IMR-90 (cell line): ENCODE results near the gene SCYGR2. TPM values are rescaled to one million over a fixed set of nuclear protein-coding genes. Genes with fewer than 3 reads are reported as not detected.

Experiments used
- ATAC-seq: fragments of 200-7000 bp; cut with Tn5 transposase; 2 replicates; pipeline ENCODE4 v1.9.1; 2020; ENCODE audit warnings: low read depth, mild to moderate bottlenecking, moderate library complexity
- BruUV-seq: library from RNA; stranded (reverse); fragments of 400-500 nt; replicated peaks from 2 replicates; lab custom pipeline; 2021; lab: Mats Ljungman, UMichigan
- CTCF ChIA-PET: fragments of 300-600 bp; formaldehyde crosslinking; extraction: SDS; loops from one replicate; lab custom pipeline; 2021; ENCODE audit warnings: antibody characterized with exemption; lab: Yijun Ruan, JAX
- POLR2A ChIA-PET: fragments of 300-600 bp; sonication (Branson Sonifier 250); formaldehyde crosslinking; loops from one replicate; lab custom pipeline; 2022; ENCODE audit warnings: antibody characterized with exemption; ENCODE audit not compliant: unreplicated experiment; lab: Charles Lee
- DNase-seq: peaks from one replicate; pipeline ENCODE4 v3.0.0; 2013
- H2AFZ ChIP-seq: replicated peaks from 2 replicates; pipeline ENCODE3; 2013; ENCODE audit warnings: low read length, mild to moderate bottlenecking; ENCODE audit not compliant: poor library complexity
- H2AK5ac ChIP-seq: 2 replicates; pipeline ENCODE4 v1.6.1; 2013; ENCODE audit warnings: low read depth, low read length, inconsistent platforms
- H2AK9ac ChIP-seq: replicated peaks from 2 replicates; pipeline ENCODE3; 2013; ENCODE audit warnings: mild to moderate bottlenecking, low read depth, low read length, moderate library complexity; ENCODE audit not compliant: poor library complexity
- H2BK120ac ChIP-seq: 2 replicates; pipeline ENCODE4 v1.6.1; 2013; ENCODE audit warnings: low read depth, low read length, inconsistent platforms
- H2BK15ac ChIP-seq: 3 replicates; pipeline ENCODE4 v1.6.1; 2013; ENCODE audit warnings: low read depth, low read length, inconsistent platforms
- H2BK20ac ChIP-seq: 2 replicates; pipeline ENCODE4 v1.6.1; 2013; ENCODE audit warnings: low read depth, mild to moderate bottlenecking, inconsistent platforms, low read length, moderate library complexity
- H2BK5ac ChIP-seq: 2 replicates; pipeline ENCODE4 v1.6.1; 2013; ENCODE audit warnings: mild to moderate bottlenecking, low read depth, low read length, inconsistent platforms; ENCODE audit not compliant: poor library complexity, severe bottlenecking
- H3K14ac ChIP-seq: replicated peaks from 2 replicates; pipeline ENCODE4 v1.6.1; 2013; ENCODE audit warnings: low read depth, low read length, inconsistent platforms
- H3K18ac ChIP-seq: 2 replicates; pipeline ENCODE4 v1.6.1; 2013; ENCODE audit warnings: low read depth, low read length, control low read depth
- H3K23ac ChIP-seq: 2 replicates; pipeline ENCODE4 v1.6.1; 2013; ENCODE audit warnings: low read depth, low read length, inconsistent platforms
- H3K27ac ChIP-seq: 2 replicates; pipeline ENCODE4 v1.5.1; 2013; ENCODE audit warnings: mild to moderate bottlenecking, control low read depth, low read length; ENCODE audit not compliant: insufficient read depth
- H3K27me3 ChIP-seq: 2 replicates; pipeline ENCODE4 v1.6.1; 2013; ENCODE audit warnings: low read length; ENCODE audit not compliant: control insufficient read depth, insufficient read depth
- H3K36me3 ChIP-seq: 2 replicates; pipeline ENCODE4 v1.6.1; 2013; ENCODE audit warnings: low read length, mixed read lengths; ENCODE audit not compliant: control insufficient read depth, insufficient read depth
- H3K4ac ChIP-seq: 2 replicates; pipeline ENCODE4 v1.6.1; 2013; ENCODE audit warnings: low read depth, low read length, inconsistent platforms
- H3K4me1 ChIP-seq: 2 replicates; pipeline ENCODE4 v1.6.1; 2013; ENCODE audit warnings: low read length, mixed read lengths; ENCODE audit not compliant: control insufficient read depth, insufficient read depth
- H3K4me2 ChIP-seq: 2 replicates; pipeline ENCODE4 v1.6.1; 2013; ENCODE audit warnings: low read depth, mild to moderate bottlenecking, control low read depth, low read length, moderate library complexity
- H3K4me3 ChIP-seq: 2 replicates; pipeline ENCODE4 v1.5.1; 2013; ENCODE audit warnings: low read depth, mild to moderate bottlenecking, control low read depth, low read length, moderate library complexity; ENCODE audit not compliant: insufficient read depth
- H3K56ac ChIP-seq: 2 replicates; pipeline ENCODE4 v1.6.1; 2013; ENCODE audit warnings: low read length, inconsistent platforms; ENCODE audit not compliant: insufficient read depth; ENCODE audit errors: extremely low read depth
- H3K79me1 ChIP-seq, 2 experiments: 2 replicates each; pipeline ENCODE4 v1.6.1; 2013; ENCODE audit warnings: low read length in 2 of 2, inconsistent platforms in 1 of 2, low read depth in 1 of 2
- H3K9ac ChIP-seq: 2 replicates; pipeline ENCODE4 v1.6.1; 2013; ENCODE audit warnings: low read depth, low read length, control low read depth
- H3K9me1 ChIP-seq: 2 replicates; pipeline ENCODE4 v1.6.1; 2013; ENCODE audit warnings: low read length, inconsistent platforms; ENCODE audit not compliant: insufficient read depth
- H3K9me3 ChIP-seq: 2 replicates; pipeline ENCODE4 v1.6.1; 2013; ENCODE audit warnings: low read length; ENCODE audit not compliant: control insufficient read depth, insufficient read depth
- H4K20me1 ChIP-seq: 2 replicates; pipeline ENCODE4 v1.6.1; 2013; ENCODE audit warnings: low read length, inconsistent platforms; ENCODE audit not compliant: insufficient read depth
- H4K5ac ChIP-seq: 2 replicates; pipeline ENCODE4 v1.6.1; 2013; ENCODE audit warnings: mild to moderate bottlenecking, low read depth, low read length, control low read depth
- H4K8ac ChIP-seq, 2 experiments: 2 replicates each; pipeline ENCODE4 v1.6.1; 2013; ENCODE audit warnings: low read depth in 2 of 2, low read length in 2 of 2, control low read depth in 1 of 2, inconsistent platforms in 1 of 2
- H4K91ac ChIP-seq: 2 replicates; pipeline ENCODE4 v1.6.1; 2013; ENCODE audit warnings: low read depth, low read length, inconsistent platforms; ENCODE audit not compliant: insufficient read depth
- ELK1 ChIP-seq: fragments of 150-350 bp; IDR thresholded peaks from 2 replicates; pipeline ENCODE4 v1.6.1; 2016; ENCODE audit warnings: low read depth, mild to moderate bottlenecking, low read length, moderate library complexity, borderline replicate concordance
- MXI1 ChIP-seq: IDR thresholded peaks from 2 replicates; pipeline ENCODE4 v1.6.1; 2012; ENCODE audit warnings: low read depth, mild to moderate bottlenecking, low read length, moderate library complexity, borderline replicate concordance
- RFX5 ChIP-seq: IDR thresholded peaks from 2 replicates; pipeline ENCODE4 v1.8.0; 2012; ENCODE audit warnings: low read depth, mild to moderate bottlenecking, low read length, moderate library complexity
- WGBS, 2 experiments: methylation state at CpG; one replicate each; pipeline versions ENCODE4 v1.1.5 to v1.1.7; 2013; ENCODE audit warnings: missing lambda C conversion rate in 2 of 2; ENCODE audit not compliant: insufficient read length in 1 of 2; ENCODE audit errors: extremely low coverage in 2 of 2; 5-methylcytosine and 5-hydroxymethylcytosine counted together
- dilution Hi-C: fragments of 300-500 bp; cut with HindIII; formaldehyde crosslinking; loops from one replicate; pipeline ENCODE4 v1.14.3; 2018; ENCODE audit warnings: low sequenced_read_pairs; ENCODE audit not compliant: unreplicated experiment
- in situ Hi-C: fragments of 300-500 bp; cut with MboI; formaldehyde crosslinking; loops from 3 replicates; pipeline ENCODE4 v1.14.3; 2019; ENCODE audit warnings: low sequenced_read_pairs, inconsistent platforms, mixed read lengths
- intact Hi-C: fragments of 100-400 bp; cut with micrococcal nuclease; formaldehyde crosslinking; loops from 2 replicates; pipeline ENCODE4 v1.10.0; 2022
- polyA plus RNA-seq, 3 experiments: library from polyadenylated mRNA; depleted of rRNA; stranded (reverse); fragments of >200 nt; gene quantifications; 2 replicates each; pipeline ENCODE4 v1.2.3, GENCODE V29; 2012; ENCODE audit warnings: low replicate concordance in 1 of 3
- total RNA-seq: library from RNA; depleted of rRNA; stranded (reverse); fragments of >200 nt; gene quantifications from 2 replicates; pipeline ENCODE4 v1.2.3, GENCODE V29; 2012

Gene SCYGR2
- total and polyA plus RNA-seq, 2 of the 4 experiments (the other 2 are of a cell fraction), result not detected

DNA sequence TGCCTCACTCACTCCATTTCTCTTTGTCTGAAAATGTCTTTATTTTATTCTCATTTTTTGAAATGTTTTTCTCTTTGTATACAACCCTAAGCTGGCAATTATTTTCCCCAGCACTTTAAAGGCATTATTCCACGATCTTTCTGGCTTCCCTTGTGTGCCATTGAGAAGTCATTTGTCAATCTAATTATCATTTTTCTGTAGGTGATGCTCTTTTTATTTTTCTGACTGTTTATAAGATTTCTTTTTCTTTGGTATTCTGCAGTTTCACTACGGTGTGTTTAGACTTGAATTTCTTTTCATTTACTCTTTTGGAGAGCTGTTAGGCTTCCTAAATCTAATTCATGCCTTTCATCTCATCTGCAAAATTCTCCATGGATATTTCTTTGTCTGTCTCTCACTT, 26.7 kb downstream of the SCYGR2 start:
- TF ChIP-seq ELK1 (no peak), MXI1 (no peak), RFX5 (no peak)
- dilution Hi-C loops, result no loop called here
- POLR2A ChIA-PET, result no interaction called here

More for the DNA sequence above, 26.7 kb downstream of the SCYGR2 start:
- H2BK15ac ChIP-seq, result no peak overlapping the region
- in situ Hi-C loops, result no loop called here
- H2BK120ac ChIP-seq, result no peak overlapping the region
- intact Hi-C loops, result no loop called here
- no peak overlapping the region for H4K91ac ChIP-seq
- no peaks in the 10 kb centered on the region for H3K79me1 ChIP-seq
- no CpG with 5 or more reads among the region's 2 CpGs for WGBS, 2 experiments
- ATAC-seq (no peak), DNase-seq (no peak)
- H3K9ac ChIP-seq, result no peak overlapping the region
- H2BK5ac ChIP-seq, result no peak overlapping the region
- no peak overlapping the region for H3K18ac ChIP-seq
- no peak overlapping the region for H3K4me3 ChIP-seq
- H4K5ac ChIP-seq, result no peak overlapping the region
- no peak overlapping the region for H3K56ac ChIP-seq
- no peak overlapping the region for H3K23ac ChIP-seq
- no peaks in the 10 kb centered on the region for H3K9me1 ChIP-seq
- no peak overlapping the region for H2BK20ac ChIP-seq
- H3K14ac ChIP-seq, result no peak overlapping the region
- no peaks in the 10 kb centered on the region for H3K36me3 ChIP-seq
- no peak overlapping the region for H2AK5ac ChIP-seq
- CTCF ChIA-PET, result no interaction called here
- H3K4ac ChIP-seq, result no peak overlapping the region
- H3K4me2 ChIP-seq, result no peak overlapping the region
- no peaks in the 10 kb centered on the region for H4K20me1 ChIP-seq
- no peak overlapping the region for H2AK9ac ChIP-seq
- BruUV-seq, result no TSS peak
- H3K27ac ChIP-seq, result no peak overlapping the region
- H3K27me3 ChIP-seq, result no peaks in the 10 kb centered on the region
- H3K9me3 ChIP-seq, result no peaks in the 10 kb centered on the region
- H3K4me1 ChIP-seq, result peaks cover 1% of the 10 kb centered on the region; the same call in 1 of the 2 replicates
- H2AFZ ChIP-seq, result no peak overlapping the region
- H4K8ac ChIP-seq, result no peak overlapping the region
